Peyer's patch (tissue), 4 donors: ENCODE results near the gene WASHC2A.
"Not testable (repeated sequence)": the region's sequence is repeated elsewhere in the genome, so short reads cannot be mapped to it uniquely, and the experiment has no call there.

Experiments
- POLR2A ChIP-seq, 2 donors: fragments of 450-650 bp; IDR thresholded peaks; one replicate each; pipeline ENCODE4 v1.5.1; 2017; ENCODE audit warnings: antibody characterized with exemption in 2 of 2, mild to moderate bottlenecking in 2 of 2, moderate library complexity in 2 of 2
- TF ChIP-seq, protein P1 (sequence below), 6 experiments: fragments of 450-650 bp in 4 of 6; fragments of 200-600 bp in 2 of 6; sonication (generic) in 1 of 6; IDR thresholded peaks; one replicate each; pipeline ENCODE4 v1.5.1; 2017 to 2019; ENCODE audit warnings: antibody characterized with exemption in 6 of 6, mild to moderate bottlenecking in 3 of 6, moderate library complexity in 1 of 6

DNA sequence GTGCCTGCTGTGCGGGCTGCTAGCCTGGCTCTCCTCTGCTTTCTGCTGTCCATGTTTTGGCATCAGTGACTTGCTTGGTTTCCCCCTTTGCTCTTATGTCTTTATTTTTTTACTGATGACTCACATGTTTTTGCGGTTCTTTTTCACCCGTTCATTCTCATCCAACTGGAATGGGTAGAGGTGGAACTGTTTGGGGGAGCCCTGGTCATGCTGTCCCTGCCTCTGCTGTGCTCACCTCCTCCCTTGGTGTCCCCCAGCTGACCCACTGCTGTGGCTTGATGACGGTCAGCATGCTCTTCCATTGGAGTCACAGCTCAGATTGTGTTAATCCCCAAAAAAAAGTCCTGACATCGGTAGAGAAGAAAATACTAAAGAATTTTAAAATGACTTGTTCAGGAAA, 26.9 kb downstream of the WASHC2A start:
- TF ChIP-seq, protein P1, sequence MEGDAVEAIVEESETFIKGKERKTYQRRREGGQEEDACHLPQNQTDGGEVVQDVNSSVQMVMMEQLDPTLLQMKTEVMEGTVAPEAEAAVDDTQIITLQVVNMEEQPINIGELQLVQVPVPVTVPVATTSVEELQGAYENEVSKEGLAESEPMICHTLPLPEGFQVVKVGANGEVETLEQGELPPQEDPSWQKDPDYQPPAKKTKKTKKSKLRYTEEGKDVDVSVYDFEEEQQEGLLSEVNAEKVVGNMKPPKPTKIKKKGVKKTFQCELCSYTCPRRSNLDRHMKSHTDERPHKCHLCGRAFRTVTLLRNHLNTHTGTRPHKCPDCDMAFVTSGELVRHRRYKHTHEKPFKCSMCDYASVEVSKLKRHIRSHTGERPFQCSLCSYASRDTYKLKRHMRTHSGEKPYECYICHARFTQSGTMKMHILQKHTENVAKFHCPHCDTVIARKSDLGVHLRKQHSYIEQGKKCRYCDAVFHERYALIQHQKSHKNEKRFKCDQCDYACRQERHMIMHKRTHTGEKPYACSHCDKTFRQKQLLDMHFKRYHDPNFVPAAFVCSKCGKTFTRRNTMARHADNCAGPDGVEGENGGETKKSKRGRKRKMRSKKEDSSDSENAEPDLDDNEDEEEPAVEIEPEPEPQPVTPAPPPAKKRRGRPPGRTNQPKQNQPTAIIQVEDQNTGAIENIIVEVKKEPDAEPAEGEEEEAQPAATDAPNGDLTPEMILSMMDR (IDR thresholded peaks at IDR 0.05): not testable (repeated sequence)
- not testable (repeated sequence) for TF ChIP-seq POLR2A (IDR thresholded peaks at IDR 0.05)
